ENCODE results near the gene SHISA5. TPM values are rescaled to one million over a fixed set of nuclear protein-coding genes. Genes with fewer than 3 reads are reported as not detected.
A peak's percentile ranks its signal among the peaks of the same experiment; 100 is the strongest.
"Not testable (repeated sequence)": the region's sequence is repeated elsewhere in the genome, so short reads cannot be mapped to it uniquely, and the experiment has no call there.

SHISA5 gene
- total RNA-seq, 1 donor from 2014 or later, result 92.5 TPM

DNA sequence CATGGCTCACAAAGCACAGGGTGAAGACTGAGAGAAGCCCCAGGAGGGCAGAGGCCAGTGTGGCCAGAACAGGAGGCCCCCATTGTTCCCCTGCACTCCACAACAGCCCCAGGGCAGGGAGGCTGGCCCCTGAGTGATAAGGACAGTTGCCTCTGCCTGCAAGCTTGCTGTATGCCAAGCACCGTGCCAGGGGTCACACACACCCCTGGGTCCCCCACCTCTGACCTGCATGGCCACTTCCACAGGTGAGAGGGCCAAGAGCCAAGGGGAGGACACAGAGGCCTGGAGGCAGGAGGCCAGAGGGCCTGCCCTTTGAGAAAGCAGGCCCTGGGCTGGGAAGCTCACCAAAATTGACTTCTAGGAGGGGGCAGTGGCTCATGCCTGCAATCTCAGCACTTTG lies 33.7 kb downstream of the SHISA5 start:
- no peak for DNase-seq (ENCODE audit: low spot score)
- peaks cover 45% of the 10 kb centered on the region for H3K36me3 Mint-ChIP-seq (ENCODE audit: low read depth)
- H3K27ac Mint-ChIP-seq, result peak overlapping the region; percentile 80
- H3K9me3 Mint-ChIP-seq, result no peaks in the 10 kb centered on the region
- H3K4me3 Mint-ChIP-seq, result peak overlapping the region; percentile 93
- H3K4me1 Mint-ChIP-seq (ENCODE audit: low read depth), result peaks cover 63% of the 10 kb centered on the region
- no peaks in the 10 kb centered on the region for H3K27me3 Mint-ChIP-seq (ENCODE audit: insufficient read depth)
- intact Hi-C loops (cut with micrococcal nuclease), result loop anchor here (5.0 to 10.0 kb wide), 3 partner anchors 33 to 685 kb away; partner anchors contain the start of genes SLC25A20 and SMARCC1

DNA sequence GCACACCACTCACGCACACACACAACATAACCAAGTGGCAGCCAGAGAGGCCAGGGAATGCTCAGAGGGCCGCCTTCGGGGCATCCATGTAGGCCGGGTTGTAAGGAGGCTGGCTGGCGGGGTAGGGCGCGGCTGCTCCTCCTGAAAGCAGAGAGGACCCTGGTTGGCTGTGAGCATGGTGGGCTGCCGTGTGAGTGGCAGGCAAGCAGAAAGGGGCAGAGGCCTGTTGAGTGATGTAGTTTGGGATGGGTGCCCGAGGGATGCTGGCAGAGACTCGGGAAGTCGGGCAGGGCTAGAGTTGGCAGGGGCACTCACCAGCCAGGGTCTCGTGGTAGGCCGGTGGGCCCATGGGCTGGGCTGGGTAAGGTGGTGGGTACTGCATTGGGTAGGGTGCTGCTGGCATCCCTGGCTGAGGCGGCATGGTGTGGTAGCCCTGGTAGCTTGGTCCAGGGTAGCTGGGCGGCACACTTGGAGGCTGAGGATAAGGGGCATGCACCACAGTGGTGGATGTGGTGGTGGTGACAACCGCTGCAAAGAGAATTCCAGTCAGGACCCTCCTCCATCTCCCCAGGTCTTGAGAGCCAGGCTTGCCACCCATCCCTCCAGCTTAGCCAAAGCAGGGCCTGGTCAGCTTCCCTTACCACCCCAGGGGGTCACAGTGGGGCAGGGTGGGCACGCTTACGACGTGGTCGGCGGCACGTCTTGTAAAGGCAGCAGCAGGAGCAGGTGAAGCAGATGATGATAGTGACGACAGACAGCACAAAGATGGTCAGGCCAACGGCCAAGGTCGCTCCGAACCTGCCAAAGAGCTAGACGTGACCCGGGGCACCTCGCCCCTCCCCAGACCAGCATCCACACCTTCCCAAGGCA lies 34.7 kb downstream of the SHISA5 start:
- Mint-ChIP-seq H3K27ac (peak overlapping the region; percentile 80), H3K9me3 (no peaks in the 10 kb centered on the region), H3K4me3 (peak overlapping the region; percentile 93), H3K27me3 (ENCODE audit: insufficient read depth) (no peaks in the 10 kb centered on the region), H3K4me1 (ENCODE audit: low read depth) (peaks cover 58% of the 10 kb centered on the region), H3K36me3 (ENCODE audit: low read depth) (peaks cover 38% of the 10 kb centered on the region)
- no peak for DNase-seq (ENCODE audit: low spot score)
- intact Hi-C loops (cut with micrococcal nuclease), result loop anchor here (5.0 kb wide), 1 partner anchor 1473 kb away; the partner anchor contains the start of gene RBM6

DNA sequence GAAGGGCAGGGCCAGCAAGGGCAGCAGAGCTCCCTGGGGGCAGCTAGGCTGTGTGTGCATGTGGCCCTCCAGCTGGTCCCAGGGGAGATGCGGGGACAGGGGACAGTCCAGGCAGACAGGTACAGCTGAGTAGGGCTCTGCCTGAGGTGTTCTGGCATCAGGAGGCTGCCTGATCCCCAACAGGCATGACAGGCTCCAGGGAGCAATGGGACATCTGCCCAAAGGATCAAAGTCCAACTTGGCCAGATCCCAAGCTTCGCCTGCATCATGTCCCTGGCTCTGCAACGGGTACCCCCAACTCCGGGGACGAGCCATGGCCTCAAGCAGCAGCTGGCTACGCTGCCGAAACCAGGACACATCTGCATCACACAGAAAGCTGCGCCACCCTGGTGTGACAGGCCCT lies 35.6 kb downstream of the SHISA5 start:
- peaks cover 53% of the 10 kb centered on the region for H3K4me1 Mint-ChIP-seq (ENCODE audit: low read depth)
- H3K4me3 Mint-ChIP-seq, result peak overlapping the region; percentile 93
- H3K9me3 Mint-ChIP-seq, result no peaks in the 10 kb centered on the region
- DNase-seq (ENCODE audit: low spot score), result no peak
- no peaks in the 10 kb centered on the region for H3K27me3 Mint-ChIP-seq (ENCODE audit: insufficient read depth)
- peaks cover 38% of the 10 kb centered on the region for H3K36me3 Mint-ChIP-seq (ENCODE audit: low read depth)
- intact Hi-C loops (cut with micrococcal nuclease), result loop anchor here (5.0 kb wide), 1 partner anchor 1474 kb away; the partner anchor contains the start of gene RBM6
- peak overlapping the region; percentile 98 for H3K27ac Mint-ChIP-seq

DNA sequence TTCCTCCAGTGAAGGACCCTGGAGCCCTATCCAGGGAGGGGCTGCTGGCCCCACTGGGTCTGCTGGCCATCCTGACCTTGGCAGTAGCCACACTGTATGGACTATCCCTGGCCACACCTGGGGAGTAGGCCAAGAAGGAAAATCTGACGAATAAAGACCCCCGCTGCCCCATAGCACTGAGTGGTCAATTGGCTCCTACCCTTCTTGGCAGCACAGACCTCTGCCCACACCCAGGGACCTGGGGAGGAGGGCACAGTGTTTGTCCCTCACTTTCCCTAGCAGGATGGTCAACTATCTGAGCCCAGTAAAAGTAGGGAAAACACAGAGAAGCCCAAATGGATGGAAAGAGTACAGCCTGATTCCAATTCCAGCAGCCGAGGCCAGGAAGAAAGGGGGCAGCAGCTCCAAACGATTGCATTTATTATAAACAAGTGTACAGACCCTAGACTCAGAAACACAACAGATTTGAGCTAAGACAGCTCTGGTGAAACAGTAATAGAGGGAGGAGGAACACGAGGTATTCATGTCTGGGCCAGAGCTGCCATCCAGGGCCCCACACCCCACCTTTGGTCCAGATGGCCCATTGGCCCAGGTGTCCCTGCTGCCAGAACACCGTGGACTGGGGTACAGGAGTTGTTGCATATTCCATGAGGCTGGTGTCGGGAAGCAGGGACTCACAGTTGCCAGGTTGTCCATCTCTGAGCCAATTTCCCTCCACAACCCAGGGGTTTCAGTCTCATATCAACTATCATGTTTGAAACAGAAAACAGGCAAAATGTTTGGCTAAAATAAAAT lies 36.3 kb downstream of the SHISA5 start:
- Mint-ChIP-seq H3K4me1 (ENCODE audit: low read depth) (peaks cover 47% of the 10 kb centered on the region), H3K9me3 (no peaks in the 10 kb centered on the region), H3K27ac (peak overlapping the region; percentile 98), H3K36me3 (ENCODE audit: low read depth) (peaks cover 34% of the 10 kb centered on the region), H3K27me3 (ENCODE audit: insufficient read depth) (no peaks in the 10 kb centered on the region), H3K4me3 (peak overlapping the region; percentile 93)
- intact Hi-C loops (cut with micrococcal nuclease), result loop anchor here (5.0 kb wide), 1 partner anchor 1475 kb away; the partner anchor contains the start of gene RBM6
- DNase-seq (ENCODE audit: low spot score), result no peak

DNA sequence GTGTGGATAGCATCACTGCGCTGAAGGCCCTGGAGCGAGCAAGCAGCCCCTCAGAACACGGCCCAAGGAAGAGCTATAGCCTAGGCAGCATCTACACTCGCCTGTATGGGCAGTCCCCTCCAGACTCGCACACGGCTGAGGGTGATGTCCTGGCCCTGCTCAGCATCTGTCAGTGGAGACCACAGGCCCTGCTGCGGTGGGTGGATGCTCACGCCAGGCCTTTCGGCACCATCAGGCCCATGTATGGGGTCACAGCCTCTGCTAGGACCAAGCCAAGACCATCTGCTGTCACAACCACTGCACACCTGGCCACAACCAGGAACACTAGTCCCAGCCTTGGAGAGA lies 36.9 kb downstream of the SHISA5 start:
- Mint-ChIP-seq H3K9me3 (no peaks in the 10 kb centered on the region), H3K27me3 (ENCODE audit: insufficient read depth) (no peaks in the 10 kb centered on the region), H3K27ac (peak overlapping the region; percentile 98), H3K4me1 (ENCODE audit: low read depth) (peaks cover 44% of the 10 kb centered on the region), H3K4me3 (peak overlapping the region; percentile 93), H3K36me3 (ENCODE audit: low read depth) (peaks cover 34% of the 10 kb centered on the region)
- no peak for DNase-seq (ENCODE audit: low spot score)
- intact Hi-C loops (cut with micrococcal nuclease), result loop anchor here (5.0 kb wide), 1 partner anchor 1475 kb away; the partner anchor contains the start of gene RBM6

DNA sequence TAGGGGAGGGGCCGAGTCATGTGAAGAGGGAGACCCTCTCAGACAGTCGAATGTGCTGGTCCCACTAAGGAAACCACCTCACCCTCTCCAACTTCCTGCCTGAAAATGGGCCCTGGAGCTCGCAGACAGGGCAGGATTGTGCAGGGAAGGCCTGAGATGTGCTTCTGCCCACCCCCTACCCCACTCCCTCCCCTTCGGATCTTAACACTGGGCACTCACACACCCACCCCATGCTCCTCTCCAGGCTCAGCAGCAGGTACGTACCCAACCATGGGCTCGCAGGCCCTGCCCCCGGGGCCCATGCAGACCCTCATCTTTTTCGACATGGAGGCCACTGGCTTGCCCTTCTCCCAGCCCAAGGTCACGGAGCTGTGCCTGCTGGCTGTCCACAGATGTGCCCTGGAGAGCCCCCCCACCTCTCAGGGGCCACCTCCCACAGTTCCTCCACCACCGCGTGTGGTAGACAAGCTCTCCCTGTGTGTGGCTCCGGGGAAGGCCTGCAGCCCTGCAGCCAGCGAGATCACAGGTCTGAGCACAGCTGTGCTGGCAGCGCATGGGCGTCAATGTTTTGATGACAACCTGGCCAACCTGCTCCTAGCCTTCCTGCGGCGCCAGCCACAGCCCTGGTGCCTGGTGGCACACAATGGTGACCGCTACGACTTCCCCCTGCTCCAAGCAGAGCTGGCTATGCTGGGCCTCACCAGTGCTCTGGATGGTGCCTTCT lies 37.4 kb downstream of the SHISA5 start:
- no peaks in the 10 kb centered on the region for H3K9me3 Mint-ChIP-seq
- H3K4me3 Mint-ChIP-seq, result peak overlapping the region; percentile 93
- H3K4me1 Mint-ChIP-seq (ENCODE audit: low read depth), result peaks cover 44% of the 10 kb centered on the region
- peak overlapping the region; percentile 98 for H3K27ac Mint-ChIP-seq
- H3K36me3 Mint-ChIP-seq (ENCODE audit: low read depth), result peaks cover 34% of the 10 kb centered on the region
- DNase-seq (ENCODE audit: low spot score), result no peak
- H3K27me3 Mint-ChIP-seq (ENCODE audit: insufficient read depth), result no peaks in the 10 kb centered on the region
- intact Hi-C loops (cut with micrococcal nuclease), result loop anchor here (1.0 to 5.0 kb wide), 4 partner anchors 41 to 1476 kb away; partner anchors contain the start of gene RBM6

DNA sequence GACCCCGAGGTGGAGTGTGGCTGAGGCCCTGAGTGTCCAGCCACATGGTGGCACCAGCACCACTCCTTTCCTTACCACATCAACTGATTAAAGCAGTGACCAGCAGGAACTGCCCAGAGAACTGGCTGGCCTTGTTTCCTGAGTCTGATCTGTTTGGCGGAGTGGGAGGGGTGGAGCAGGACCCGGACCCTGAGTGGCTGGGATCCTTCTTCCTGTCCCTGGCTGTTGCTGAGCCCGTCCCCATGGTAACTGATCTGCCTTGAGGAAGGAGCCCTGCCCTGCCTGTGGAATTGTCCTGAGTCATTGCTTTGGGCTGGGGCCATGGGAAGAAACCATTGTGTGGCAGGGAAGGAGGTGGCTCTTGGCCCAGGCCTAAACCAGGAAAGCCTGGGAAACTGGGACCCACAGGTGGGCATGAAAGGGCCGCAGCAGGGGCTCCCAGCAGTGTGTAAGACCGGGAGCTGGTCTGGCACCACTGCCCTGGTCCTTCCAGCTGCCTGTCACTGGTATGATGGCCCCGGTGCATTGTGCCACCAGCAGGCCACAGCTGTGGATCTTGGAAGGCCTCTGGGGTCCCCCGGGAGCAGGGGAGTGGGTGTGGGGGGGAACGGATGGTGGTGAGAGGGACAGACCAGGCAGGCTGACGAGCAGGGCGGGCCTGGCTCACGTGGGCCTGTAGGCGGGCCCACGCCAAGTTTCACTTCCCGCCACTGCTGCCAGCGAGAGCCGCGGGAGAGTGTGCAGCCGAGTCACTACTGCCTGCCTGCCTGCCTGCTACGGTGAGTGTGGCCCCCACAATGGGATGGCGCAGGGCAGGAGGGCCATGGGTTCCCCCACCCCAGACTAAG lies 38.2 kb downstream of the SHISA5 start:
- Mint-ChIP-seq H3K9me3 (no peaks in the 10 kb centered on the region), H3K4me3 (peak overlapping the region; percentile 93), H3K36me3 (ENCODE audit: low read depth) (peaks cover 42% of the 10 kb centered on the region), H3K27ac (peak overlapping the region; percentile 98), H3K27me3 (ENCODE audit: insufficient read depth) (no peaks in the 10 kb centered on the region), H3K4me1 (ENCODE audit: low read depth) (peaks cover 44% of the 10 kb centered on the region)
- intact Hi-C loops (cut with micrococcal nuclease), result loop anchor here (1.0 to 5.0 kb wide), 5 partner anchors 8 to 1477 kb away; partner anchors contain the start of gene RBM6
- peak; percentile 82 for DNase-seq (ENCODE audit: low spot score)

DNA sequence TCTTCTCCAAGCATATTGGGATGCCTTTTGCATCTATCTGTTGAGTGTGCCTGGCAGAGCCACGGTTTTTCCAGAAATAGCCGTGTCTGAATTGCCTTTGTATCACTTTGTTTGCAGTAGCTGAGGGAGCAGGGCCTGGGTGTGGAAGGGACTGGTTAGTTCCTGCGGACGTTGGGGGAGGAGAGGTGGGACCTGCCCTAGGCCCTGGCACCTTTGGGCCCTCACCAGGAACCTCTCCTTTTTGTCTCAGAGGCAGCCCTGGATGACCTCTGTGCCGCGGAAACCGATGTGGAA lies 38.8 kb downstream of the SHISA5 start:
- peaks cover 43% of the 10 kb centered on the region for H3K36me3 Mint-ChIP-seq (ENCODE audit: low read depth)
- DNase-seq (ENCODE audit: low spot score), result no peak

DNA sequence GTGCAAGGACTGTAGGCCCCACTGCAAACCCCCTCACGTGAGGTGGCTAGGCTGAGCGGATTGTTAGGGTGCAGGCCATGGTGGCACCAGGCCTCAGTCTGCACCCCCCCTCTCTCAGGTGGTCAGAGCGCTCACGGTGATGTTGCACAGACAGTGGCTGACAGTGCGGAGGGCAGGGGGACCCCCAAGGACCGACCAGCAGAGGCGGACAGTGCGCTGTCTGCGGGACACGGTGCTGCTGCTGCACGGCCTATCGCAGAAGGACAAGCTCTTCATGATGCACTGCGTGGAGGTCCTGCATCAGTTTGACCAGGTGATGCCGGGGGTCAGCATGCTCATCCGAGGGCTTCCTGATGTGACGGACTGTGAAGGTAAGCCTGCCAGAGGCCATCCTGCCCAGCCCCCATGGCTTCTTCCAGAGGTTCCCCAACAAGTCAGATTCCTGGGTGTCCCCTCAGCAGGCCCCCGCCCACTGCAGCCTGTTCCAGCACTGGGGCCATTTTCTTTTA lies 39.2 kb downstream of the SHISA5 start:
- H3K4me1 Mint-ChIP-seq (ENCODE audit: low read depth), result peaks cover 36% of the 10 kb centered on the region
- peaks cover 40% of the 10 kb centered on the region for H3K36me3 Mint-ChIP-seq (ENCODE audit: low read depth)
- DNase-seq (ENCODE audit: low spot score), result no peak
- no peaks in the 10 kb centered on the region for H3K27me3 Mint-ChIP-seq (ENCODE audit: insufficient read depth)
- peak overlapping the region; percentile 93 for H3K4me3 Mint-ChIP-seq
- intact Hi-C loops (cut with micrococcal nuclease), result loop anchor here (1.0 to 5.0 kb wide), 2 partner anchors 9 to 1478 kb away; partner anchors contain the start of gene RBM6
- no peak overlapping the region for H3K27ac Mint-ChIP-seq
- H3K9me3 Mint-ChIP-seq, result no peaks in the 10 kb centered on the region

More for the DNA sequence above, 38.8 kb downstream of the SHISA5 start:
- Mint-ChIP-seq H3K4me1 (ENCODE audit: low read depth) (peaks cover 40% of the 10 kb centered on the region), H3K27me3 (ENCODE audit: insufficient read depth) (no peaks in the 10 kb centered on the region), H3K9me3 (no peaks in the 10 kb centered on the region), H3K4me3 (peak overlapping the region; percentile 93), H3K27ac (peak overlapping the region; percentile 98)
- intact Hi-C loops (cut with micrococcal nuclease), result loop anchor here (1.0 to 5.0 kb wide), 2 partner anchors 8 to 1477 kb away; partner anchors contain the start of gene RBM6

DNA sequence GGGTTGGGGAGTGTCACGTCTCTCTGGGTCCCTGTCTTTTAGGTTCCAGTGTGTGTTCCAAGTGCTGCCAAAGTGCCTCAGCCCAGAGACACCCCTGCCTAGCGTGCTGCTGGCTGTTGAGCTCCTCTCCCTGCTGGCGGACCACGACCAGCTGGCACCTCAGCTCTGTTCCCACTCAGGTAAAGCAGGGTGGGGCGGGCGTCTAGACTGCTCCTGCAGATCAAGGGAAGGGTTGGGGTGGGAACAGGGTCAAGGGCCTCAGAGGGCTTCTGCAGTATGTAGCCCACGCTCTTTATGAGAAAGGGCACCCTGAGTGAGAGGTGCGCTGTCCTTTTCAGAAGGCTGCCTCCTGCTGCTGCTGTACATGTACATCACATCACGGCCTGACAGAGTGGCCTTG lies 40.3 kb downstream of the SHISA5 start:
- intact Hi-C loops (cut with micrococcal nuclease), result no loop called here
- Mint-ChIP-seq H3K27me3 (ENCODE audit: insufficient read depth) (no peaks in the 10 kb centered on the region), H3K4me3 (no peak overlapping the region), H3K4me1 (ENCODE audit: low read depth) (peaks cover 25% of the 10 kb centered on the region), H3K9me3 (no peaks in the 10 kb centered on the region), H3K36me3 (ENCODE audit: low read depth) (peaks cover 33% of the 10 kb centered on the region), H3K27ac (no peak overlapping the region)
- DNase-seq (ENCODE audit: low spot score), result no peak

DNA sequence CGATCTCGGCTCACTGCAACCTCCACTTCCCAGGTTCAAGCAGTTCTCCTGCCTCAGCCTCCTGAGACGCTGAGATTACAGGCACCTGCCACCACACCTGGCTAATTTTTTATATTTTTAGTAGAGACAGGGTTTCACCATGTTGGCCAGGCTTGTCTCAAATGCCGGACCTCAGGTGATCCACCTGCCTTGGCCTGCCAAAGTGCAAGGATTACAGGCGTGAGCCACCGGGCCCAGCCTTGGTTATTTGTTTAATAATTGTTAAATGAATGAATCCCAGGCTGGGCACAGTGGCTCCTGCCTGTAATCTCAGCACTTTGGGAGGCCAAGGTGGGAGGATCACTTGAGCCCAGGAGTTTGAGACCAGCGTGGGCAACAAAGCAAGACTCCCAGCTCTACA lies 42.2 kb downstream of the SHISA5 start:
- Mint-ChIP-seq H3K4me1 (ENCODE audit: low read depth) (peaks cover 12% of the 10 kb centered on the region), H3K36me3 (ENCODE audit: low read depth) (peaks cover 22% of the 10 kb centered on the region)
- H3K9me3 Mint-ChIP-seq; DNase-seq (ENCODE audit: low spot score); H3K27ac Mint-ChIP-seq; H3K27me3 Mint-ChIP-seq (ENCODE audit: insufficient read depth); intact Hi-C loops (cut with micrococcal nuclease); H3K4me3 Mint-ChIP-seq: not testable (repeated sequence)

Data from activated T-helper 1 cell treated with anti-CD3 and anti-CD28 coated beads, Interleukin-12 subunit alpha, Interleukin-12 subunit beta, Interleukin-2, Interleukin-4 antibody, amounts not matched to agents 30 ng/mL and 10 ng/mL and 1 ng/mL, durations not matched to agents 14 hours and 24 hours and 36 hours (primary cell).